Activated CD4-positive, alpha-beta memory T cell treated with anti-CD3 and anti-CD28 coated beads for 36 hours (primary cell): Measurements from ENCODE around the gene BRSK1. TPM values are rescaled to one million over a fixed set of nuclear protein-coding genes. Genes with fewer than 3 reads are reported as not detected.

Experiments
- CTCF ChIA-PET: fragments of 350-600 bp; sonication (Branson Sonifier 250); formaldehyde crosslinking; loops from one replicate; lab custom pipeline; 2021; ENCODE audit warnings: antibody characterized with exemption, inconsistent platforms; lab: Charles Lee
- POLR2A ChIA-PET: fragments of 350-600 bp; sonication (Branson Sonifier 250); formaldehyde crosslinking; loops from one replicate; lab custom pipeline; 2021; ENCODE audit warnings: antibody characterized with exemption; lab: Charles Lee
- DNase-seq: peaks from one replicate; pipeline ENCODE4 v3.0.0-alpha.2; 2020
- H3K27ac Mint-ChIP-seq: one replicate; pipeline ENCODE4 v1.8.0; 2021; ENCODE audit warnings: mixed read lengths
- H3K27me3 Mint-ChIP-seq: one replicate; pipeline ENCODE4 v1.8.0; 2021; ENCODE audit warnings: mixed read lengths
- H3K36me3 Mint-ChIP-seq: one replicate; pipeline ENCODE4 v1.8.0; 2021; ENCODE audit warnings: mixed read lengths
- H3K4me1 Mint-ChIP-seq: one replicate; pipeline ENCODE4 v1.8.0; 2021; ENCODE audit warnings: low read depth, mixed read lengths
- H3K4me3 Mint-ChIP-seq: one replicate; pipeline ENCODE4 v1.8.0; 2021; ENCODE audit warnings: mild to moderate bottlenecking, mixed read lengths
- H3K9me3 Mint-ChIP-seq: one replicate; pipeline ENCODE4 v1.8.0; 2021; ENCODE audit warnings: mixed read lengths
- intact Hi-C: fragments of 100-400 bp; cut with micrococcal nuclease; formaldehyde crosslinking; loops from one replicate; pipeline ENCODE4 v1.15.1; 2023
- total RNA-seq, 2 experiments: library from RNA; stranded (reverse); gene quantifications; one replicate each; pipeline ENCODE4 v1.2.3, GENCODE V29; 2021

BRSK1 gene
- total RNA-seq, 2 experiments from 2014 or later = 3.3 to 5.6 TPM

DNA sequence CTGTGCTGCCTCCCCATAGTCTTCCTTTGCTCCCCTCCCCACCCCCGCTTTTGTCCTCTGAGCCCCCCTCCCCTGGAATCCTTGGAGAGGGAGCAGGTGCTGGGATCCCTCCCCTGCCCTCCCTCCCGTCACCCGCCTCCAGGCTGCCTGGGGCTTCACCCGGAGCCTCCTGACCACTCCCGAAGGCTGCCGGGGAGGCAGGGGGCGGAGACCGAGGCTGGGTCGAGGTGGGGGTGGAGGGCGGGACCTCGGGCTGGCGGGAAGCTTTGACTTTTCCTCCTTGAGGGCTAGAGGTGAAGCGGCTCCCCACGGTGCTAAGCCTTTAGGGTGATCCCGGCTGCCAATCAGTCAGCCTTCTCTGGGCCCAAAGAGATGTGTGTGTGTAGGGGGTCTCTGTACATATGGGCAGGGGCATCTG lies 57.4 kb downstream of the BRSK1 start:
- H3K36me3 Mint-ChIP-seq = peaks cover 14% of the 10 kb centered on the region
- intact Hi-C loops = no loop called here
- H3K27me3 Mint-ChIP-seq = peaks cover 6% of the 10 kb centered on the region
- POLR2A ChIA-PET = interaction anchor here (1.3 kb wide), 1 partner anchor 40 kb away, joined by 3 read pairs; no protein-coding TSS in a partner anchor
- CTCF ChIA-PET = interaction anchor here (1.0 kb wide), 1 partner anchor 39 kb away, joined by 3 read pairs; no protein-coding TSS in a partner anchor
- peak overlapping the region; percentile 87 for H3K4me3 Mint-ChIP-seq
- peaks cover 13% of the 10 kb centered on the region for H3K4me1 Mint-ChIP-seq
- peak; percentile 85 for DNase-seq
- H3K27ac Mint-ChIP-seq = peak overlapping the region; percentile 59
- H3K9me3 Mint-ChIP-seq = no peaks in the 10 kb centered on the region

DNA sequence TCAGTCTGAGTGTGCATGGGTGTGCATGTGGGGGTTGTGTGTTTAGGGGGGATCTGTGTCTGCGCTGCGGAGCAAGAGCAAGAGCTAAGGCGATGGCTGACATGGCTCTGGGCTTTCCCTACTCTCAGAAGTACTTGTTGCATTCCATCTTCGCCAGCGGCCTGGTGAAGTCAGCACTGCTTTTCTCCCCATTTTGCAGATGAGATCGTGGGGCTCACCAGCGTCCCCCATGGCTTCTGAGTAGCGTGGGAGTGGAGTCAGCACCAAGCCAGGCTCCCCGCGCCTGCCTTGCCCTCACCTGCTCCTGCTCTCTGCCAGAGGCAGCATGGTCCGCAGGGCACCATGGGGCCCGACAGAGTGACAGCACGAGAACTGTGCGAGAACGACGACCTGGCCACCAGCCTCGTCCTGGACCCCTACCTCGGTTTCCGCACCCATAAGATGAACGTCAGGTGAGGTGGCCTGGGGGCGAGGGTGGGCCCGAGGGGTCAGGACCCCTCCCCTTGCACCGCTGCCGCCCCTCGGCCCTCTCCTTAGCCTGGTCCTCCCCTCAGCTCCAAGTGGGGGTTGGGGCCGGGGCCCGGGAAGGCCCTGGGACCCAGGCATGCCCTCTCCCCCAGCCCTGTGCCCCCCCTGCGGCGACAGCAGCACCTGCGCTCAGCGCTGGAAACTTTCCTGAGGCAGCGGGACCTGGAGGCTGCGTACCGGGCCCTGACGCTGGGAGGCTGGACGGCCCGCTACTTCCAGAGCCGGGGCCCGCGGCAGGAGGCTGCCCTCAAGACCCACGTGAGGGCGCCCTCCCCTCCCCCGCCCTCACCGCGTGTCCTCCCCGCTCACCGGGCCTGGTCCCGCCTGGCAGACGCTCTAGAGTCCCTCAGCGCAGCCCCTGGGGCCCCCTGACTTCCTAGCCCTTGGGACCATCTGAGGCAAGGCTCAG lies 58.1 kb downstream of the BRSK1 start:
- peaks cover 3% of the 10 kb centered on the region for H3K27me3 Mint-ChIP-seq
- no peak overlapping the region for H3K27ac Mint-ChIP-seq
- peaks cover 14% of the 10 kb centered on the region for H3K36me3 Mint-ChIP-seq
- ChIA-PET POLR2A (interaction anchor here (1.3 kb wide), 1 partner anchor 41 kb away, joined by 3 read pairs; no protein-coding TSS in a partner anchor), CTCF (no interaction called here)
- peaks cover 13% of the 10 kb centered on the region for H3K4me1 Mint-ChIP-seq
- no peaks in the 10 kb centered on the region for H3K9me3 Mint-ChIP-seq
- no peak for DNase-seq
- intact Hi-C loops = no loop called here
- H3K4me3 Mint-ChIP-seq = peak overlapping the region; percentile 66

DNA sequence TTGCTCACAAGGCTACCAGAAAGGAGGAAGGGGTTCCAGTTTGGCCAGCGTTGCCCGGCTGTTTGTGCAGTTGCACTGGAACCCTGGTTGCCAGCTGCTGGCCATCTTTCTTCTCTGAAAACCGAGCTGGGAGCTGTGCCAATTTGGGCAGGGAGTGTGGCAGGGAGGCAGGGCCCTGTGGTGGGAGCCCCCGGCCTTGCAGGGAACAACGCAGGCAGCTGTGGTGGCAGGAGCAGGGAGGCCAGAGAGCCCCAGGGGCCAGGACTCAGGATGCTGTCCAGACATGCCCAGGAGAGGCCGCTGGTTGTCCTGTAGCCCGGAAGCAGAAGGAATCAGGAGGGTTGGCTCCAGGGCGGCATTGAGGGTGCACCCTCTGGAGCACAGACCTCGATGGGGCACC lies 60.6 kb downstream of the BRSK1 start:
- H3K36me3 Mint-ChIP-seq = peaks cover 14% of the 10 kb centered on the region
- CTCF ChIA-PET = no interaction called here
- intact Hi-C loops = no loop called here

DNA sequence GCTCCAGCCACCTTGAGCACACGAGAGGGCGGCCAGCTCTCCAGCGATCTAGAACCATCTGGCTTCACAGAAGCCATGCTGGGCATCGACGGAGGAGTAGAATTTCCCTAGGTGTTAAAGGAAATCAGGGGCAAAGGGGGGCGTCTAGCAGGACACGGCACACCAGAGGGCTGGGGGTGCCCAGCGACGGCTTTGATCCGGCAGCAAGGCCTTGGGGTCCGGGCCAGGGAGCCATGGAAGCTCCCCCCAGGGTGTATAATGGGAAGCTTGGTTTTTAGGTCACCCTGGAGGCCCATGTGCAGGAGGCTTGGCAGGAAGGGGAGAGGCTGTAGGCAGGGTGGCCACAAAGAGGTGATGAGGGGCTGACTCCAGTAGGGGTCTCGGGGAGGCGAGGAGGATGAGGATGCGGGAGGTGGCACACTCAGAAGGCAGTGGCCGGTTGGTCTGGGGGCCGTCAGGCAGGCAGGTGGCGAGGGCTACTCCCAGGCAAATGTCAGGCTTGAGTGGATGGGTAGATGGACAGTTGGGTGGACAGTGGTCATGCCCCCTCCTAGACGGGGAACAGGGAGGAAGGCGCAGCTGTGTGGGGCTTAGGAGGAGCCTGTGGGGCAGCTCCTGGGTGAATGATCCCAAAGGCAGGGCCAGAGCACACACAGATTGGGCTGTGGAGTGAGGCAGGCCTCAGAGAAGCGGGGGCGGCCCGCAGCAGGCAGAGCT lies 61.5 kb downstream of the BRSK1 start:
- no peak for DNase-seq
- peaks cover 6% of the 10 kb centered on the region for H3K4me1 Mint-ChIP-seq
- peaks cover 14% of the 10 kb centered on the region for H3K36me3 Mint-ChIP-seq
- no peaks in the 10 kb centered on the region for H3K9me3 Mint-ChIP-seq
- ChIA-PET POLR2A (no interaction called here), CTCF (no interaction called here)
- no peaks in the 10 kb centered on the region for H3K27me3 Mint-ChIP-seq
- no peak overlapping the region for H3K4me3 Mint-ChIP-seq
- intact Hi-C loops = no loop called here
- no peak overlapping the region for H3K27ac Mint-ChIP-seq

More for the DNA sequence above, 60.6 kb downstream of the BRSK1 start:
- POLR2A ChIA-PET = no interaction called here
- Mint-ChIP-seq H3K4me3 (no peak overlapping the region), H3K27ac (no peak overlapping the region), H3K9me3 (no peaks in the 10 kb centered on the region), H3K4me1 (peaks cover 8% of the 10 kb centered on the region), H3K27me3 (no peaks in the 10 kb centered on the region)
- no peak for DNase-seq

DNA sequence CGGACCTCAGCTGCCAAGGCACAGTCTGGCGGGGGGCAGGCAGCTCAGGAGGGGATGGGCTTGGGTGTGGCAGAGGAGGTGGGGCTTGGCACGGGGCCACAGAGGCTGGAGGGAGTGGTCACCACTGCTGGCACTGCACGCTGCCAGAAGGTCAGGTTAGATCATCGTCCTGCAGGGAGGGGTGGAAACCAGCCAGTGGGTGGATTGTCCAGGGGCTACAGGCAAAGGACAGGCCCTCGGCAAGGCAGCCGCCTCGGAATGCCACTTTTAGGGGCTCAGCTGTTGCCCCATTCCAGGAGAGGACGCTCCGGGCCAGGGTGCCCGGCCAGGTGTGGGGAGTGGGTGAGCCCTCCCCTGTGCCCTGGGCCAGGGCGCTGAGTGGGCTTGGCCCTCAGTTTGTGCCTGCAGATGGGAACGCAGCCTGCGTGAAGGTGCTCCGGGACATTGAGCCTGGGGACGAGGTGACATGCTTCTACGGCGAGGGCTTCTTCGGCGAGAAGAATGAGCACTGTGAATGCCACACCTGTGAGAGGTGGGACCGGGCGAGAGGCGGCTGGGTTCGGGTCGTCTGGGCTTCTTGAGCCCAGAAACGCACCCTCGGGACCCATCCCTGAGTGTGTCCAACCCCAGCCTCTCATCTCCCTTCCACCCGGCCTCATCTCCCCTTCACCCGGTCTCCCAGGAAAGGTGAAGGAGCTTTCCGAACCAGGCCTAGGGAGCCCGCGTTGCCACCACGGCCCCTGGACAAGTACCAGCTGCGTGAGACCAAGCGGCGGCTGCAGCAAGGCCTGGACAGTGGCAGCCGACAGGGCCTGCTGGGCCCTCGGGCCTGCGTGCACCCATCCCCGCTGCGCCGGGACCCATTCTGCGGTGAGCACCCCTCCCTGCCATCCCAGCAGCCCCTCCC lies 62.3 kb downstream of the BRSK1 start:
- H3K4me1 Mint-ChIP-seq = peaks cover 6% of the 10 kb centered on the region
- intact Hi-C loops = no loop called here
- ChIA-PET CTCF (no interaction called here), POLR2A (no interaction called here)
- no peaks in the 10 kb centered on the region for H3K9me3 Mint-ChIP-seq
- H3K4me3 Mint-ChIP-seq = no peak overlapping the region
- H3K27me3 Mint-ChIP-seq = peaks cover 2% of the 10 kb centered on the region
- H3K27ac Mint-ChIP-seq = no peak overlapping the region
- no peak for DNase-seq
- peaks cover 14% of the 10 kb centered on the region for H3K36me3 Mint-ChIP-seq

DNA sequence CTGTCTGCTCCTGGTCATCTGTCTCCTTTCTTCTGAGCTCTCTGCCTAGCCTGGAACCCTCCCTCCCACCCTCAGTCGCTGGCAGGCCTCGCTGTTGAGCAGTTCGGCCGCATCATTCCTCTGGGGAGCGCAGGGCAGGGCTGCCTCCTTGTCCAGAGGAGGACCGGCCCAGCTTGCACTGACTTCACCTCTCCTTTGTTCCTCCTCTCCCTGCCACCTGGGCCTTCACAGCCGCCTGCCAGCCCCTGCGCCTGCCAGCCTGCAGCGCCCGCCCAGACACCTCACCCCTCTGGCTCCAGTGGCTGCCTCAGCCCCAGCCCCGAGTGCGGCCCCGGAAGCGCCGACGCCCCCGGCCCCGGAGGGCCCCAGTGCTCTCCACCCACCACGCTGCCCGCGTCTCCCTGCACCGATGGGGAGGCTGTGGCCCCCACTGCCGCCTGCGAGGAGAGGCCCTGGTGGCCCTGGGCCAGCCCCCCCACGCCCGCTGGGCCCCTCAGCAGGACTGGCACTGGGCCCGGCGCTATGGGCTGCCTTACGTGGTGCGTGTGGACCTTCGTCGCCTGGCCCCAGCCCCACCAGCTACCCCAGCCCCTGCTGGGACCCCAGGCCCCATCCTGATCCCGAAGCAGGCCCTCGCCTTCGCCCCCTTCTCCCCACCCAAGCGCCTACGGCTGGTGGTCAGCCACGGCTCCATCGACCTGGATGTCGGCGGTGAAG lies 63.1 kb downstream of the BRSK1 start:
- H3K36me3 Mint-ChIP-seq = peaks cover 12% of the 10 kb centered on the region
- no peak for DNase-seq
- intact Hi-C loops = no loop called here
- no peak overlapping the region for H3K4me3 Mint-ChIP-seq
- no peaks in the 10 kb centered on the region for H3K4me1 Mint-ChIP-seq
- H3K27ac Mint-ChIP-seq = no peak overlapping the region
- ChIA-PET CTCF (no interaction called here), POLR2A (no interaction called here)
- H3K9me3 Mint-ChIP-seq = no peaks in the 10 kb centered on the region
- peaks cover 10% of the 10 kb centered on the region for H3K27me3 Mint-ChIP-seq

DNA sequence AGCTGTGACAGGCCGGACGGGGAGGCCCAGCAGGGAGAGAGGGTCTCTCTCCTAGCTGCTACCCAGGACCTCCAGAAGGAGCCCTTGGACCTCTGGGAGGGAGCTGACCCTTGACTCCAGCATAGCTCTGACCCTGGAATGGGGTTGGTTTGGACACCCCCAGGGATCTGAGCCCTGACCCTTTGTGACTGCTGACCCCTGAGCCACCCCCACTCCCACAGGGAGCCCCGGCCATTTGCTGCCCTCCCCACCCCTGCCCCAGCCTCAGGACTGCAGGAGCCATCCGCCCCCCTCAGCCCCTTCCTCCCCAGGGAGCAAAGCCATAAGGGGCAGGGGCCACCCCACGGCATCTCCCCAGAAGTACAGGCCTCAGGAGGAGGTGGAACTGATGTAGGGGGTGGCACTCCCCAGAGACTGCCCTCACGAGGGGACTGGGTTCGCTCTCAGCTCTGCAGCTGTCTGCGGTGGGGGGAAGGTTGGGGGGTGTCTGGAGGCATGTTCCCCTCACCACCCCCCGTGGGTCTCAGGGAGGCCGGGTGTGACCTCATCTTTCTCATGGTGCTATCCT lies 63.7 kb downstream of the BRSK1 start:
- H3K4me1 Mint-ChIP-seq = peaks cover 1% of the 10 kb centered on the region
- peaks cover 12% of the 10 kb centered on the region for H3K36me3 Mint-ChIP-seq

DNA sequence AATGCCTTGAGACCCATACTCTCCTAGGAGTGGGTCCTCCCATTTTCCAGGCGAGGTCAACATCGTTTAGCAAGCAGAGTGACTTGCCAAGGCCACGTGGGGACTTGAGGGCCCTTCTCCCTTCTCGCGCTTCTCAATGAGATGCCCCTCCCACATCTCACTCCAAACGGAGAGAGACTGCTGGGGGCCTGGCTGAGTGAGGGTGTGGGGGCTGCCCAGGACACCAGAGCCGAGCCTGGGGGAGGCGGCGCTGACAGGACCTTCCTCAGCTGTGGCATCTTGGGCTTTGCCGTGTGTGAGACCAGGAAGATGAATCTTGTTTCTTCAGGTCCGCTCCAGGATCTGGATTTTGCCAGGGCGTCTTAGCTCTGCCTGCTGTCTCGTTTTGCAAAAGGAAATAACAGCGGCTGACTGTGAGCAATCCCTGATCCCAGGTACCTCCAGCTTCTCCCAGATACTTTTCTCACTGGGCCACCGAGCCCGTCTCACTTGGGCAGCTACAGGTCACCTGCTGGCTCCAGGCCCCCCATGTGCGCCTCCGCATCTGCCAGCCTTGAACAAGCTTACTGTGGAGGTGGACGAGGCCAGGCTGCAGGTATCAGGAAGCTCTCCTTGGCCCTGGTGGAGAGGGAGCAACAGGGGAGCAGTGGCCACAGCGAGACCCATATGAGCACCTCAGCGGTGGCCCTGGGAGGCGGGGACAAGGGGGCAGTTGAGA lies 64.7 kb downstream of the BRSK1 start:
- intact Hi-C loops = no loop called here
- Mint-ChIP-seq H3K4me1 (peaks cover 10% of the 10 kb centered on the region), H3K36me3 (peaks cover 10% of the 10 kb centered on the region), H3K27ac (no peak overlapping the region), H3K27me3 (peaks cover 26% of the 10 kb centered on the region), H3K4me3 (no peak overlapping the region), H3K9me3 (no peaks in the 10 kb centered on the region)
- DNase-seq = no peak
- POLR2A ChIA-PET = interaction anchor here (1.1 to 1.6 kb wide), 3 partner anchors 10 to 36 kb away, joined by 3 to 8 read pairs (median 3); partner anchors contain the start of genes KMT5C and TMEM238
- CTCF ChIA-PET = interaction anchor here (1.2 to 1.7 kb wide), 3 partner anchors 9 to 56 kb away, joined by 3 to 4 read pairs (median 4); partner anchors contain the start of gene KMT5C

More for the DNA sequence above, 63.7 kb downstream of the BRSK1 start:
- Mint-ChIP-seq H3K9me3 (no peaks in the 10 kb centered on the region), H3K27ac (no peak overlapping the region), H3K4me3 (no peak overlapping the region), H3K27me3 (peaks cover 17% of the 10 kb centered on the region)
- no peak for DNase-seq
- POLR2A ChIA-PET = no interaction called here
- CTCF ChIA-PET = interaction anchor here (0.6 to 1.2 kb wide), 2 partner anchors 12 to 46 kb away, joined by 3 read pairs; no protein-coding TSS in a partner anchor
- intact Hi-C loops = no loop called here

DNA sequence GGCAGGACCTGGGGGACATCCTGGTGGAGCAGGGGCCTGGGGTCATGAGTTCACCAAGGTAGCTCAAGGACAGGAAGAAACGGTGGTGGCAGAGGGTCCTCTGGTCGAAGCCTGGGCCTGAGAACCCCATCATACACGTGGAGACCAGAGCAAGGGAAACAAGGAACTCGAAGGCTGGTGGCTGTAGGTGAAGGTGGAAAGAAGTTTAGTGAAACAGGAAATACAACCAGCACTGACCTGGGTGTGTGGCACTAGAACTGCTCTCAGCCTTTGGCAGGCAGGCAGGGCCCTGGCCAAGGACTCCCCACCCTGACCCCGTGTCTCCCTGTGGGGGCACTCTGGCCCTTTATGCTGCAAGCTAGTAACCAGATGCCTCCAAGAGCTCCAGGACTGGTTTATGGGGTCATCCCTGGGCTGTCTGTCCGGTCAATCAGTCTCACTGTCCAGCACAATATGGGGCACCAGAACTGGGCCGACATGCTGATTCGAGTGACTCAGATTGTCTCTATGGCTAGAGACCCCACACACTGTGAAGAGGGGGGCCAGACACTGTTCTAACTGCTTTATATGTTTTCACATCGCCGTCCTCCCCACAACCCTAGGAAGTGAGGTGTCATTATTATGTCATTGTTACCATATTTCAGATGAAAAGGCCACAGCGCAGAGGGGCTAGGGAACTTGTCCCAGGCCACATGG lies 67.0 kb downstream of the BRSK1 start:
- no peak overlapping the region for H3K27ac Mint-ChIP-seq
- intact Hi-C loops = no loop called here
- H3K4me3 Mint-ChIP-seq = no peak overlapping the region
- ChIA-PET POLR2A (no interaction called here), CTCF (no interaction called here)
- DNase-seq = no peak
- peaks cover under 1% of the 10 kb centered on the region for H3K36me3 Mint-ChIP-seq
- H3K4me1 Mint-ChIP-seq = peaks cover 13% of the 10 kb centered on the region
- H3K9me3 Mint-ChIP-seq = no peaks in the 10 kb centered on the region
- H3K27me3 Mint-ChIP-seq = peaks cover 38% of the 10 kb centered on the region

DNA sequence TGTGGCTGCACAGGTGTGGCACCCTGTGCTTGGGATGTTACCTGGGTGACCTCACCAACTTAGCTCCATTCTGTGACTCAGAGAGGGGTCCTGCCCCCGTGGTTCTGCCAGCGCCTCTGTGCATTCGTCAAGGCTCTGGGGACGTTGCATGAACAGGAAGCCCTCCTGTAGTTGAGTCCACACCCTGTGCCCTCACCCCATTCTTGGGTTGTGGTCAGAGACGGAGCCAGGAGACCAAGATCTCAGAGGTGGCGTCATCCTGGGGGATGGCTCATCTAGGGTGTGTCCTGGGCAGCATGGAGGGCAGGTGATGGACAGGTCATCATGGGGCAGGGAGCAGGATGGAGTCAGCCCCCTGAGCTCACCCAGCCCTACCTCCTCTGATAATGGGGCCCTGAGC lies 68.2 kb downstream of the BRSK1 start:
- ChIA-PET POLR2A (no interaction called here), CTCF (interaction anchor here (0.8 to 1.5 kb wide), 3 partner anchors 13 to 211 kb away, joined by 3 to 5 read pairs (median 5); partner anchors contain the start of gene KMT5C)
- H3K36me3 Mint-ChIP-seq = no peaks in the 10 kb centered on the region
- H3K27ac Mint-ChIP-seq = no peak overlapping the region
- H3K27me3 Mint-ChIP-seq = peaks cover 41% of the 10 kb centered on the region
- H3K9me3 Mint-ChIP-seq = no peaks in the 10 kb centered on the region
- peaks cover 13% of the 10 kb centered on the region for H3K4me1 Mint-ChIP-seq
- intact Hi-C loops = no loop called here
- H3K4me3 Mint-ChIP-seq = no peak overlapping the region
- no peak for DNase-seq
